Gastroesophageal sphincter (tissue), 3 donors: Measurements from ENCODE around the gene SCD.

Experiments used
- CTCF ChIP-seq, 4 experiments: fragments of 200-600 bp in 2 of 4; fragments of 450-650 bp in 2 of 4; sonication (generic) in 1 of 4; IDR thresholded peaks; one replicate each; pipeline ENCODE4 v1.5.1; 2017 to 2019; ENCODE audit warnings: antibody characterized with exemption in 4 of 4, mild to moderate bottlenecking in 2 of 4, moderate library complexity in 2 of 4
- POLR2A ChIP-seq, 2 donors: fragments of 450-650 bp; IDR thresholded peaks; one replicate each; pipeline ENCODE4 v1.6.1; 2017; ENCODE audit warnings: antibody characterized with exemption in 2 of 2, mild to moderate bottlenecking in 2 of 2, moderate library complexity in 1 of 2

- TF ChIP-seq CTCF (IDR thresholded peaks at IDR 0.05), result no peak
- no peak for TF ChIP-seq POLR2A (IDR thresholded peaks at IDR 0.05)
Observed at GRCh38 chr10:100348389-100348927, 1.4 kb downstream of the SCD start.
